ENCODE measurements around the gene ITM2B.

- no peak for TF ChIP-seq CTCF (IDR thresholded peaks at IDR 0.05; ENCODE audit: low read depth, low read length)
- TF ChIP-seq MYC (IDR thresholded peaks at IDR 0.05; ENCODE audit: low read depth, low read length) = no peak
- no peak for TF ChIP-seq POLR2A (IDR thresholded peaks at IDR 0.05; ENCODE audit: extremely low read depth, insufficient read length)
- TF ChIP-seq MAX (IDR thresholded peaks at IDR 0.05; ENCODE audit: low read depth, low read length) = no peak
Measured at GRCh38 chr13:48273346-48273745, 40.3 kb downstream of the ITM2B start.

All from NB4 (cell line).